Measurements from ENCODE around the gene NTSR1. TPM values are rescaled to one million over a fixed set of nuclear protein-coding genes. Genes with fewer than 3 reads are reported as not detected.
"Not testable (repeated sequence)": the region's sequence is repeated elsewhere in the genome, so short reads cannot be mapped to it uniquely, and the experiment has no call there.

The NTSR1 gene
- total RNA-seq, 1 experiment from 2014 or later, result 78.7 TPM

GRCh38 chr20:62674370-62674769, 34.3 kb upstream of the NTSR1 start:
- no peak for DNase-seq (ENCODE audit: low spot score)

- DNase-seq (ENCODE audit: low spot score), result no peak
These were observed 33.3 kb upstream of the NTSR1 start for GRCh38 chr20:62675156-62675876.

- no peak for DNase-seq (ENCODE audit: low spot score)
These were observed 32.8 kb upstream of the NTSR1 start for GRCh38 chr20:62675877-62676260.

- DNase-seq (ENCODE audit: low spot score), result no peak
These were observed 31.7 kb upstream of the NTSR1 start for GRCh38 chr20:62676976-62677375.

GRCh38 chr20:62677678-62678077, 31.0 kb upstream of the NTSR1 start:
- DNase-seq (ENCODE audit: low spot score), result no peak

- no peak for DNase-seq (ENCODE audit: low spot score)
These were observed 30.1 kb upstream of the NTSR1 start for GRCh38 chr20:62678553-62678952.

GRCh38 chr20:62679978-62680589, 28.6 kb upstream of the NTSR1 start:
- DNase-seq (ENCODE audit: low spot score), result no peak

- no peak for DNase-seq (ENCODE audit: low spot score)
These were observed 25.6 kb upstream of the NTSR1 start for GRCh38 chr20:62682912-62683517.

- DNase-seq (ENCODE audit: low spot score), result not testable (repeated sequence)
These were observed 24.8 kb upstream of the NTSR1 start for GRCh38 chr20:62683660-62684322.

GRCh38 chr20:62684981-62685380, 23.7 kb upstream of the NTSR1 start:
- no peak for DNase-seq (ENCODE audit: low spot score)

GRCh38 chr20:62685781-62686555, 22.7 kb upstream of the NTSR1 start:
- DNase-seq (ENCODE audit: low spot score), result peak; percentile 91

GRCh38 chr20:62686869-62687830, 21.5 kb upstream of the NTSR1 start:
- DNase-seq (ENCODE audit: low spot score), result peak; percentile 93

- DNase-seq (ENCODE audit: low spot score), result no peak
These were observed 20.6 kb upstream of the NTSR1 start for GRCh38 chr20:62688083-62688482.

GRCh38 chr20:62688855-62689460, 19.7 kb upstream of the NTSR1 start:
- peak; percentile 80 for DNase-seq (ENCODE audit: low spot score)

- DNase-seq (ENCODE audit: low spot score), result no peak
These were observed 18.8 kb upstream of the NTSR1 start for GRCh38 chr20:62689861-62690260.

- no peak for DNase-seq (ENCODE audit: low spot score)
These were observed 18.3 kb upstream of the NTSR1 start for GRCh38 chr20:62690261-62690820.

GRCh38 chr20:62691487-62691886, 17.1 kb upstream of the NTSR1 start:
- DNase-seq (ENCODE audit: low spot score), result no peak

- DNase-seq (ENCODE audit: low spot score), result no peak
These were observed 16.5 kb upstream of the NTSR1 start for GRCh38 chr20:62692176-62692575.

GRCh38 chr20:62692801-62693523, 15.7 kb upstream of the NTSR1 start:
- no peak for DNase-seq (ENCODE audit: low spot score)
